IMR-90 (cell line): ENCODE measurements around the gene CORO7. TPM values are rescaled to one million over a fixed set of nuclear protein-coding genes. Genes with fewer than 3 reads are reported as not detected.

Experiments
- ATAC-seq: fragments of 200-7000 bp; cut with Tn5 transposase; 2 replicates; pipeline ENCODE4 v1.9.1; 2020; ENCODE audit warnings: low read depth, mild to moderate bottlenecking, moderate library complexity
- BruUV-seq: library from RNA; stranded (reverse); fragments of 400-500 nt; replicated peaks from 2 replicates; lab custom pipeline; 2021; lab: Mats Ljungman, UMichigan
- CTCF ChIA-PET: fragments of 300-600 bp; formaldehyde crosslinking; extraction: SDS; loops from one replicate; lab custom pipeline; 2021; ENCODE audit warnings: antibody characterized with exemption; lab: Yijun Ruan, JAX
- POLR2A ChIA-PET: fragments of 300-600 bp; sonication (Branson Sonifier 250); formaldehyde crosslinking; loops from one replicate; lab custom pipeline; 2022; ENCODE audit warnings: antibody characterized with exemption; ENCODE audit not compliant: unreplicated experiment; lab: Charles Lee
- DNase-seq: peaks from one replicate; pipeline ENCODE4 v3.0.0; 2013
- H2AFZ ChIP-seq: replicated peaks from 2 replicates; pipeline ENCODE3; 2013; ENCODE audit warnings: low read length, mild to moderate bottlenecking; ENCODE audit not compliant: poor library complexity
- H2AK5ac ChIP-seq: 2 replicates; pipeline ENCODE4 v1.6.1; 2013; ENCODE audit warnings: low read depth, low read length, inconsistent platforms
- H2AK9ac ChIP-seq: replicated peaks from 2 replicates; pipeline ENCODE3; 2013; ENCODE audit warnings: mild to moderate bottlenecking, low read depth, low read length, moderate library complexity; ENCODE audit not compliant: poor library complexity
- H2BK120ac ChIP-seq: 2 replicates; pipeline ENCODE4 v1.6.1; 2013; ENCODE audit warnings: low read depth, low read length, inconsistent platforms
- H2BK15ac ChIP-seq: 3 replicates; pipeline ENCODE4 v1.6.1; 2013; ENCODE audit warnings: low read depth, low read length, inconsistent platforms
- H2BK20ac ChIP-seq: 2 replicates; pipeline ENCODE4 v1.6.1; 2013; ENCODE audit warnings: low read depth, mild to moderate bottlenecking, inconsistent platforms, low read length, moderate library complexity
- H2BK5ac ChIP-seq: 2 replicates; pipeline ENCODE4 v1.6.1; 2013; ENCODE audit warnings: mild to moderate bottlenecking, low read depth, low read length, inconsistent platforms; ENCODE audit not compliant: poor library complexity, severe bottlenecking
- H3K14ac ChIP-seq: replicated peaks from 2 replicates; pipeline ENCODE4 v1.6.1; 2013; ENCODE audit warnings: low read depth, low read length, inconsistent platforms
- H3K18ac ChIP-seq: 2 replicates; pipeline ENCODE4 v1.6.1; 2013; ENCODE audit warnings: low read depth, low read length, control low read depth
- H3K23ac ChIP-seq: 2 replicates; pipeline ENCODE4 v1.6.1; 2013; ENCODE audit warnings: low read depth, low read length, inconsistent platforms
- H3K27ac ChIP-seq: 2 replicates; pipeline ENCODE4 v1.5.1; 2013; ENCODE audit warnings: mild to moderate bottlenecking, control low read depth, low read length; ENCODE audit not compliant: insufficient read depth
- H3K27me3 ChIP-seq: 2 replicates; pipeline ENCODE4 v1.6.1; 2013; ENCODE audit warnings: low read length; ENCODE audit not compliant: control insufficient read depth, insufficient read depth
- H3K36me3 ChIP-seq: 2 replicates; pipeline ENCODE4 v1.6.1; 2013; ENCODE audit warnings: low read length, mixed read lengths; ENCODE audit not compliant: control insufficient read depth, insufficient read depth
- H3K4ac ChIP-seq: 2 replicates; pipeline ENCODE4 v1.6.1; 2013; ENCODE audit warnings: low read depth, low read length, inconsistent platforms
- H3K4me1 ChIP-seq: 2 replicates; pipeline ENCODE4 v1.6.1; 2013; ENCODE audit warnings: low read length, mixed read lengths; ENCODE audit not compliant: control insufficient read depth, insufficient read depth
- H3K4me2 ChIP-seq: 2 replicates; pipeline ENCODE4 v1.6.1; 2013; ENCODE audit warnings: low read depth, mild to moderate bottlenecking, control low read depth, low read length, moderate library complexity
- H3K4me3 ChIP-seq: 2 replicates; pipeline ENCODE4 v1.5.1; 2013; ENCODE audit warnings: low read depth, mild to moderate bottlenecking, control low read depth, low read length, moderate library complexity; ENCODE audit not compliant: insufficient read depth
- H3K56ac ChIP-seq: 2 replicates; pipeline ENCODE4 v1.6.1; 2013; ENCODE audit warnings: low read length, inconsistent platforms; ENCODE audit not compliant: insufficient read depth; ENCODE audit errors: extremely low read depth
- H3K79me1 ChIP-seq, 2 experiments: 2 replicates each; pipeline ENCODE4 v1.6.1; 2013; ENCODE audit warnings: low read length in 2 of 2, inconsistent platforms in 1 of 2, low read depth in 1 of 2
- H3K9ac ChIP-seq: 2 replicates; pipeline ENCODE4 v1.6.1; 2013; ENCODE audit warnings: low read depth, low read length, control low read depth
- H3K9me1 ChIP-seq: 2 replicates; pipeline ENCODE4 v1.6.1; 2013; ENCODE audit warnings: low read length, inconsistent platforms; ENCODE audit not compliant: insufficient read depth
- H3K9me3 ChIP-seq: 2 replicates; pipeline ENCODE4 v1.6.1; 2013; ENCODE audit warnings: low read length; ENCODE audit not compliant: control insufficient read depth, insufficient read depth
- H4K20me1 ChIP-seq: 2 replicates; pipeline ENCODE4 v1.6.1; 2013; ENCODE audit warnings: low read length, inconsistent platforms; ENCODE audit not compliant: insufficient read depth
- H4K5ac ChIP-seq: 2 replicates; pipeline ENCODE4 v1.6.1; 2013; ENCODE audit warnings: mild to moderate bottlenecking, low read depth, low read length, control low read depth
- H4K8ac ChIP-seq, 2 experiments: 2 replicates each; pipeline ENCODE4 v1.6.1; 2013; ENCODE audit warnings: low read depth in 2 of 2, low read length in 2 of 2, control low read depth in 1 of 2, inconsistent platforms in 1 of 2
- H4K91ac ChIP-seq: 2 replicates; pipeline ENCODE4 v1.6.1; 2013; ENCODE audit warnings: low read depth, low read length, inconsistent platforms; ENCODE audit not compliant: insufficient read depth
- BHLHE40 ChIP-seq: fragments of 150-350 bp; IDR thresholded peaks from 2 replicates; pipeline ENCODE4 v1.6.1; 2016; ENCODE audit warnings: mild to moderate bottlenecking, low read depth, low read length
- CEBPB ChIP-seq: IDR thresholded peaks from 2 replicates; pipeline ENCODE4 v1.6.1; 2012; ENCODE audit warnings: low read depth, low read length, improper control_type of control experiment
- CHD1 ChIP-seq: IDR thresholded peaks from 2 replicates; pipeline ENCODE4 v1.6.1; 2012; ENCODE audit warnings: low read depth, low read length, improper control_type of control experiment
- FOS ChIP-seq: fragments of 150-350 bp; IDR thresholded peaks from 2 replicates; pipeline ENCODE4 v1.6.1; 2016; ENCODE audit warnings: low read depth, low read length
- MAFK ChIP-seq: IDR thresholded peaks from 2 replicates; pipeline ENCODE4 v1.6.1; 2012; ENCODE audit warnings: low read depth, low read length, improper control_type of control experiment
- MAZ ChIP-seq: IDR thresholded peaks from 2 replicates; pipeline ENCODE4 v1.6.1; 2012; ENCODE audit warnings: low read depth, mild to moderate bottlenecking, low read length, improper control_type of control experiment, moderate library complexity, borderline replicate concordance
- MXI1 ChIP-seq: IDR thresholded peaks from 2 replicates; pipeline ENCODE4 v1.6.1; 2012; ENCODE audit warnings: low read depth, mild to moderate bottlenecking, low read length, moderate library complexity, borderline replicate concordance
- NFE2L2 ChIP-seq: fragments of 150-350 bp; IDR thresholded peaks from 2 replicates; pipeline ENCODE4 v1.6.1; 2016; ENCODE audit warnings: low read depth, mild to moderate bottlenecking, low read length
- POLR2A ChIP-seq: IDR thresholded peaks from 2 replicates; pipeline ENCODE4 v1.6.1; 2012; ENCODE audit warnings: mild to moderate bottlenecking, low read depth, low read length
- RAD21 ChIP-seq: IDR thresholded peaks from 2 replicates; pipeline ENCODE4 v1.6.1; 2012; ENCODE audit warnings: low read length, improper control_type of control experiment
- RCOR1 ChIP-seq: IDR thresholded peaks from 2 replicates; pipeline ENCODE4 v1.6.1; 2012; ENCODE audit warnings: mild to moderate bottlenecking, low read length, improper control_type of control experiment; ENCODE audit not compliant: insufficient replicate concordance
- SMC3 ChIP-seq: fragments of 150-350 bp; IDR thresholded peaks from 2 replicates; pipeline ENCODE4 v1.6.1; 2016; ENCODE audit warnings: low read depth, mild to moderate bottlenecking, antibody characterized with exemption, low read length, moderate library complexity
- WGBS, 2 experiments: methylation state at CpG; one replicate each; pipeline versions ENCODE4 v1.1.5 to v1.1.7; 2013; ENCODE audit warnings: missing lambda C conversion rate in 2 of 2; ENCODE audit not compliant: insufficient read length in 1 of 2; ENCODE audit errors: extremely low coverage in 2 of 2; 5-methylcytosine and 5-hydroxymethylcytosine counted together
- dilution Hi-C: fragments of 300-500 bp; cut with HindIII; formaldehyde crosslinking; loops from one replicate; pipeline ENCODE4 v1.14.3; 2018; ENCODE audit warnings: low sequenced_read_pairs; ENCODE audit not compliant: unreplicated experiment
- in situ Hi-C: fragments of 300-500 bp; cut with MboI; formaldehyde crosslinking; loops from 3 replicates; pipeline ENCODE4 v1.14.3; 2019; ENCODE audit warnings: low sequenced_read_pairs, inconsistent platforms, mixed read lengths
- intact Hi-C: fragments of 100-400 bp; cut with micrococcal nuclease; formaldehyde crosslinking; loops from 2 replicates; pipeline ENCODE4 v1.10.0; 2022
- polyA plus RNA-seq, 3 experiments: library from polyadenylated mRNA; depleted of rRNA; stranded (reverse); fragments of >200 nt; gene quantifications; 2 replicates each; pipeline ENCODE4 v1.2.3, GENCODE V29; 2012; ENCODE audit warnings: low replicate concordance in 1 of 3
- total RNA-seq: library from RNA; depleted of rRNA; stranded (reverse); fragments of >200 nt; gene quantifications from 2 replicates; pipeline ENCODE4 v1.2.3, GENCODE V29; 2012
- TF ChIP-seq, protein P1 (sequence below): conservative IDR thresholded peaks from 2 replicates; pipeline ENCODE4 v1.5.1; 2012; ENCODE audit warnings: mild to moderate bottlenecking, low read depth, low read length, improper control_type of control experiment
- TF ChIP-seq, protein P2 (sequence below): fragments of 150-350 bp; IDR thresholded peaks from 2 replicates; pipeline ENCODE4 v1.6.1; 2017; ENCODE audit warnings: mild to moderate bottlenecking, antibody characterized with exemption, low read length, low read depth

Gene CORO7
- total and polyA plus RNA-seq, 2 of the 4 experiments (the other 2 are of a cell fraction): 6.3 to 26.7 TPM

DNA sequence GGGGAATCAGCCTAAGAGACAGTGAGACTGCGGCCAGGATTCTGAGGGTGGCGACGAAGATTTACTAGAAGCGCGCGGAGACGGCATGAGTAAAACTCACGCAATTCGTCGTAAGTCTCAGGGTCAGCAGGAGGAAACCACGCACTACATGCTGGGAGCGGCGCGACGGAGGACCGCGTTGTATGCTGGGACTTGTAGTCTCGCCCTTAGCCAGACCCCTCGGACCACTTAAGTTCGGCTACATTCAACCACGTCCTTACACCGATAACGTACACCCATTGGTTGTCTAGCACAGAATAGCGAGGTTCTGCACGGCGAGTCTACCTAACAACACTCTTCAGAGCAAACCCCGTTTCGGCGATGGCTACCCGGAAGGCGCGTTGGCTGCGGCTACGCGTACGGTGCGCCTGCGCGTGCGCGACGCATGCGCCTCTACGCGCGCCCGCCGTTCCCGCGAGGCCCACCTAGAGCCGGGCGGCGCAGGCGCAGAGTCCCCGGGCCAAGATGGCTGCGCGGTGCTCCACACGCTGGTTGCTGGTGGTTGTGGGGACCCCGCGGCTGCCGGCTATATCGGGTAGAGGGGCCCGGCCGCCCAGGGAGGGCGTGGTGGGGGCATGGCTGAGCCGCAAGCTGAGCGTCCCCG lies 9.1 kb upstream of the CORO7 start, which contains the start of gene DNAJA3 (continued):
- peak; percentile 81 for TF ChIP-seq MXI1

DNA sequence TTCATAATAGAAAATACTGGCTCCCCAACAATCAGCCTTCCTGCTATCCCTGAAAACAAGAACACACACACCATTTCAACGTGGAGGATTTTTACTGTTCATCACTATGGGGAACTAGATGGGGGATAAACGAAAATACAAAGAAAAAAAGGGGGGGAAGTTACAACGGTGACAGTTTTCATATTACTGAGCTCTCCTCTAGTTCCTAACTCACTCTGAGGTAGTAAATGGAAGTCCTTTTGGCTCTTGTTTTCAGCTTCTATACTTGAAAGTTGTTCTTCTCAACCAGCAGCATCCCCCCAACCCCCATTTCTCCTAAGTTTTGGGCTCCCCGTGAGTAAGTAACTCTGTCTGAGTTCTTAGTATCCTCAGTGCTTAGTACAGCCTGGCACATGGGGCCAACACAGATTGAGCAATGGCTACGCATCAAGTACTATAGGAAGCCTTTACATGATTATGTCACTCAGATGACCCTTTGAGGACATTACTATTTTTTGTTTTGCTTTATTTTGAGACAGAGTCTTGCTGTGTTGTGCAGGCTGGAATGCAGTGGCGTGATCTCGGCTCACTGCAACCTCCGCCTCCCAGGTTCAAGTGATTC lies 4.2 kb upstream of the CORO7 start:
- TF ChIP-seq FOS (no peak), RCOR1 (no peak), MAFK (no peak), RAD21 (no peak), POLR2A (no peak), SMC3 (no peak), NFE2L2 (no peak), BHLHE40 (no peak), MAZ (no peak), CEBPB (no peak), CHD1 (no peak)
- TF ChIP-seq, protein P1, sequence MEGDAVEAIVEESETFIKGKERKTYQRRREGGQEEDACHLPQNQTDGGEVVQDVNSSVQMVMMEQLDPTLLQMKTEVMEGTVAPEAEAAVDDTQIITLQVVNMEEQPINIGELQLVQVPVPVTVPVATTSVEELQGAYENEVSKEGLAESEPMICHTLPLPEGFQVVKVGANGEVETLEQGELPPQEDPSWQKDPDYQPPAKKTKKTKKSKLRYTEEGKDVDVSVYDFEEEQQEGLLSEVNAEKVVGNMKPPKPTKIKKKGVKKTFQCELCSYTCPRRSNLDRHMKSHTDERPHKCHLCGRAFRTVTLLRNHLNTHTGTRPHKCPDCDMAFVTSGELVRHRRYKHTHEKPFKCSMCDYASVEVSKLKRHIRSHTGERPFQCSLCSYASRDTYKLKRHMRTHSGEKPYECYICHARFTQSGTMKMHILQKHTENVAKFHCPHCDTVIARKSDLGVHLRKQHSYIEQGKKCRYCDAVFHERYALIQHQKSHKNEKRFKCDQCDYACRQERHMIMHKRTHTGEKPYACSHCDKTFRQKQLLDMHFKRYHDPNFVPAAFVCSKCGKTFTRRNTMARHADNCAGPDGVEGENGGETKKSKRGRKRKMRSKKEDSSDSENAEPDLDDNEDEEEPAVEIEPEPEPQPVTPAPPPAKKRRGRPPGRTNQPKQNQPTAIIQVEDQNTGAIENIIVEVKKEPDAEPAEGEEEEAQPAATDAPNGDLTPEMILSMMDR: no peak
- TF ChIP-seq, protein P2, sequence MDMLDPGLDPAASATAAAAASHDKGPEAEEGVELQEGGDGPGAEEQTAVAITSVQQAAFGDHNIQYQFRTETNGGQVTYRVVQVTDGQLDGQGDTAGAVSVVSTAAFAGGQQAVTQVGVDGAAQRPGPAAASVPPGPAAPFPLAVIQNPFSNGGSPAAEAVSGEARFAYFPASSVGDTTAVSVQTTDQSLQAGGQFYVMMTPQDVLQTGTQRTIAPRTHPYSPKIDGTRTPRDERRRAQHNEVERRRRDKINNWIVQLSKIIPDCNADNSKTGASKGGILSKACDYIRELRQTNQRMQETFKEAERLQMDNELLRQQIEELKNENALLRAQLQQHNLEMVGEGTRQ: no peak
- ATAC-seq (no peak), DNase-seq (no peak)
- H2AK9ac ChIP-seq: no peak overlapping the region
- BruUV-seq: no TSS peak
- ChIA-PET POLR2A (no interaction called here), CTCF (interaction anchor here (0.5 kb wide), 1 partner anchor 18 kb away, joined by 3 read pairs; no protein-coding TSS in a partner anchor)
- no peak overlapping the region for H3K4me2 ChIP-seq
- peaks cover 5% of the 10 kb centered on the region; the same call in 1 of the 2 replicates for H3K4me1 ChIP-seq
- no CpG with 5 or more reads among the region's 8 CpGs for WGBS, 2 experiments
- no peak overlapping the region for H2AK5ac ChIP-seq
- H2BK20ac ChIP-seq: no peak overlapping the region
- peaks cover 3 to 14% of the 10 kb centered on the region in 2 experiments; a peak in 3 of 4 replicates for H3K79me1 ChIP-seq
- no peak overlapping the region for H4K8ac ChIP-seq
- no peak overlapping the region for H3K18ac ChIP-seq
- H3K36me3 ChIP-seq: no peaks in the 10 kb centered on the region
- no peak overlapping the region for H2AFZ ChIP-seq
- dilution Hi-C loops: no loop called here
- no peak overlapping the region for H3K27ac ChIP-seq
- no peak overlapping the region for H2BK15ac ChIP-seq
- H4K5ac ChIP-seq: no peak overlapping the region
- no peak overlapping the region for H3K56ac ChIP-seq
- H2BK120ac ChIP-seq: no peak overlapping the region
- in situ Hi-C loops: no loop called here
- intact Hi-C loops: no loop called here
- H4K91ac ChIP-seq: no peak overlapping the region
- no peak overlapping the region for H3K4ac ChIP-seq
- H3K9me3 ChIP-seq: no peaks in the 10 kb centered on the region
- H3K14ac ChIP-seq: no peak overlapping the region
- H4K20me1 ChIP-seq: peaks cover under 1% of the 10 kb centered on the region; the same call in 1 of the 2 replicates
- H3K9ac ChIP-seq: no peak overlapping the region
- no peak overlapping the region for H3K4me3 ChIP-seq
- no peak overlapping the region for H2BK5ac ChIP-seq
- H3K27me3 ChIP-seq: no peaks in the 10 kb centered on the region
- H3K23ac ChIP-seq: no peak overlapping the region
- H3K9me1 ChIP-seq: peaks cover 6% of the 10 kb centered on the region
